HG02981 (cell line): ENCODE measurements around the gene ATG4B.

Source experiments
- ATAC-seq: cut with Tn5 transposase; IDR thresholded peaks from one replicate; pipeline ENCODE4 v1.9.1; 2021; ENCODE audit warnings: mild to moderate bottlenecking, moderate library complexity; ENCODE audit not compliant: unreplicated experiment

Gene ATG4B

DNA sequence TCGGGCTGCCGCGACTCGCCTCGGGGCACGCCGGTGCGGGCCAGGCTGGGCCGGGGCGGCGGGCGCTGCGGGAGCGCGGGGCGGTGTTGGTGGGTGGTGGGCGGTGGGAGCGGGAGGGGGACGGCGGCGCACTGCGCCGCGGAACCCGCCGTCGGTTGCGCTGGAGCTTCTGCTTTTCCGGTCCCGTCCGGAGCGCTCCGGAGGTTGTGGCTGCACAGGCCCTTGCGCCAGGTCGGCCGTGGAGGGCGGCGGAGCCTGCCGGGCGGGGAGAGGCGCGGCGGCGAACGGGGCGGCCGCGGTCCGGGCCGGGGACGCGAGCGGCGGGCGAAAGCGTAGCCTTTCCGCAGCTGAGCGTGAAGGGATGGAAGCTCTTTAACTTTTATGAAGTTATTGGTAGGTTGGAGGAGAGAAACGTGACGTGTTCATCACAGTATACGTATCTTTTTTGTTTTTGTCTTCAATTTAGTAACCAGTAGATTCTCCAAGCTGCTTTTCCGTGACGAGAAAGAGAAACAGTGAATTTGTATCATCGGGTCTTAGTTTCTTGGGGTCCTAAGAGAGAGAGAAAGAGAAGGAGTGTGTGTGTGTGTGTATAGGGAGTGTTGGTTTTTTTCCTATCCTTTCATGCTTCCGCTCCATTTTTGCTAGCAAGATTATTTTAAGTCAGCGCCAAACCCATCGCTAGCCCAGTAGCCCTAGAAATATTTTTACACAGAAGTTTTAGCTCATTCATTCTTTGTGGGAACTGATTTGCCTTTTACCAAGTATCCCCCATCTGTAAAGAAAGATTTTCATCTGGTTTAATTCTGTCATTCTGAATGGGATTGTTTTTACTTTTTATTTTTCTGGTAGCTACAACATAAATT, 535 bp downstream of the ATG4B start:
- ATAC-seq = peak; percentile 9

DNA sequence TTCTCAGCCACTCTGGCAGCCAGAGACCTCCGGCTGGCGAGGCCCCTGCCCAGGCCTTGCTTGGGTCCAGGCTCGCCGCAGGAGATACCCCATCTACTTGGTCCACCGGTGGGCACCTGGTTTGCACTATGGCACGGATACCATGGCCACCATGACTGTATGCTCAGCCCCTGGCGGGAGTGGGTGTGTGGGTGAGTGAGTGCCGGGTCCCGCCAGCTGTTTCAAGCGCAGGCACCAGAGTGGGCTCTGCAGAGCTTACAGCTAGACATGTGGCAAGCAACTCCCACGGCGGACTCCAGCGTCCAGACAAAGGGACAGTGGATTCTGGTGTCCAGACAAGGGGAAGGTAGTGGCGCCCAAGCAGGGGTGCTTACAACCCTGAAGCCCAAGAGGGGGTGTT, 1.4 kb downstream of the ATG4B start:
- no peak for ATAC-seq

DNA sequence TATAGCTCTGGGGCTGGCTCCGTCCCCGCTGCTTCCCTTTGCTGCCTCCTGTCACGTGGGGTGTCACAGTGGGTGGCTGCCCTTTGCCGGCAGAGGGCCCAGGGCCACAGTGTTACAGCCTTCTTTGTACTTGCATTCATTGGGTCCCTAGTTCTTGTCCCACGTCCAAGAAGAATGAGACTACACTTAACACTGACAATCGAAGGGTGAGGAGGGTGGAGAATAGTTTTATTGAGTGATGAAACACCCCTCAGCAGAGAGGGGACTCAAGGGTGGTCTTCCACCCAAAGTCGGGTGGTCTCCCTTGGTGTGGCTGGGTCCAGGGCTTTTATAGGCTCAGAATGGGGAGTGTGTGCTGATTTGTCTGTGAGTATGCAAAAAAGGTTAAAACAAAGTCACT, 1.9 kb downstream of the ATG4B start:
- no peak for ATAC-seq

DNA sequence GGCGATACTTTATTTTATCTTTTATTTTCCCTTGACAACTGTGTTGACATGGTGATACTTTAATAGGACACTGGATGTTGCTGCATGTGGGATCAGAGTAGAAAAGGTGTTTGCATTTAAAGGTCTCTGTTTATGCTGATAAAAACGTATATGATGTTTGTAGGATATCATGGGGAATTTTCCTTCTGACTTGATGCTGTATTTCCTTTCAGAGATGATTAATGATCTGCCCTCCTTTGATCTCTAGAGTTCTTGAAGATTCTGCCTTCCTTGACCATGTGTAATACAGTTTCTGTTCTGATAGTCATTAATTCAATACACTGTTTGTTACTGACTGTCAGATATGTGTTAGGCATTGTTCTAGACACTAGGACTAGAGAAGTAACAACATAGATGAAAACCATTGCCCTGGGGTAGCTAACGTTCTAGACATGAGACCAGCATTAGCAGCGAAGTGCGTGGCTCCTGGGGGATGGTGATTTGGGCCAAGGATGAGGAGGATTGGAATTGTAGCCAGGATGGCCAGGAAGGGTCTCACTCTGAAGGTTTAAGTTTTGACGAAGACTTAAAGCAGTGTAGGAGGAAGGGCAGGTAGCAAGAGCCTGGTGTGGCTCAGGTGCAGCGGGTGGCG, 2.8 kb downstream of the ATG4B start:
- ATAC-seq = no peak

DNA sequence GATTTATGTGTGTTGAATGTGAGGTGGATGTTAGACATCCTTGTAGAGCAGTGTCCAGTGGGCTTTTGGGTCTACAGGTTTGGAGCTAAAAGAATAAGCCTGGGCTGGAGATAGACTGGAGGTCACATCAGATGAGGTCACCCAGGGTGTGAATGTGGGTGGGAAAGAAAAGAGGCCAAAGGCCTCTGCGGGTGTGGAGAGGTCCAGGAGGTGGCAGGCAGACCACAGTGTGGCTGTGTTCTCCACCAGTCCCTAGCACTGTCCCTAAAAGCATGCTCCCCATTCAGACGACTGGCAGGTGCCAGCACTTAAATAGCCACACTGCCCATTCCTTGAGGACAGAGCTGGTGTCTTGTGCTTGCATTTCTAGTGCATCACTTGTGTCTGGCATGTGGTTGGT, 4.1 kb downstream of the ATG4B start:
- ATAC-seq = no peak

DNA sequence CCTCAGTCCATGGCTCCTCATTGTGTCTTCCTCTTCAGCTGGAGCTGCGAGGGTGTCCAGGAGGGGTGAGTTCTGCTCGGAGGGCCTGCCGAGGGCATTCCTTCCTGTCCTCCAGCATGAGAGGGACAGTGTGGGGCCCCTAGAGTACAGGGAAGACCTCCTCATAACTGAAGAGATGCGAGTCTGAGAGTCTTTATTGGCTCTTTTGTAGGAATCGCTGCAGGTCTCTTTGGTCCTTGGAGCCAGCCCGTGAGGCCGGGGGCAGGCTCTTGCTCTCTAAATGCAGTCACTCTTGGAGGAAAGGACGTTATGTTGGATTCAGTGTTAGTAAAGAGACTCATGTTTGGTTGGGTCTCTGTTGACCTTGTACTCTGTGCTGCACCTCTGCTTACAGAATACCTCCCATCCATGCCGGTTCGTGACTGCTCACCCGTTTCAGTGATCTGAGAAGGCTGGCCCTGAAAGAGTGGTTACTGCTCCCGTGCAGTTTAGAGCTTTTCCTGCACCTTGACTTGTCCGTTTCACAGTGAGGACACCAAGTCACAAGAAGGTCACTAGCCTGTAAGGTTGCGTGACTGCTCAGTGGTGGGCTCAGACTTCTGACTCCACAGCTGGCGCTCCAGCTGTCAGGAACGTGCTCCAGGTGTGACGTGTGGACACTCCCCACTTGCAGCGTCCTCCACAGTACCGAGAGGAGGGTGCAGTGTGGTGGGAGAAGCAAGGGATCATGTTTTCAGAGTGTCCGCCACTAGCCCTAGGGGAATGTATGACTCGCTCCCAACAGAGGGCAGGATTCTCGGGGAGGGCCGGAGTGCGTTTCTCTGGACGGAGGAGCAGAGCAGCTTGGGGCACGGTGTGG, 7.8 kb downstream of the ATG4B start:
- ATAC-seq = no peak

DNA sequence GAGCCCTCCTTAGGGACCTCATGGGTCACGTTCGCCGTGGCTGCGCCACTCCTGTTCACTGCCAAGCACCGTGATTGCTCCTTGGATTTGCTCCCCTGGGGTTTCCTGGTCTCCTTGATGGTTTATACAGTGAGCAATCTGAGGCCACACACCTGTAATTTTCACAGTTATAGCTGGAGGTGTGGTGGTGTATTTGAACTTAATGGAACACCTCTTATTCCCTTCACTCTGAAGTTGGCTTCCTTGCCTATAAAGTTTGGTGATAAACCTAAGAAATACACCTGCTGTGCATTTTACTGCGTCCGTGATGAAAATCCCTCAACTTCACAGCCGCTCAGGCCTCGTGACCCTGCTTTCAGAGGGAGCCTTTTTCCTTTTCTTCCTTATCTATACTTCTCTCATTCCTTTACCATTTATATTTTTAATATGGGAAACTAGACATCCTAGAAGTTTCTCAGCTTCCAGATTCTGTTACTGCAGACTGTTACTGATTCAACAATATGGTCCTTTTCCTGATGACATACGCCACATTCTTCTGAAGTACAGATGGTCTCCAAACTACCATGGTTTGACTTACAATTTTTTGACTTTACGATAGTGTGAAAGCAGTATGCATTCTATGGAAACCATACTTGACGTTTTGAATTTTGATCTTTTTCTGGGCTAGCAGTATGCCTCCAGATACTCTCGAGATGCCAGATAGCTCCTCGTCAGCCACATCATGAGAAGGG, 8.6 kb downstream of the ATG4B start:
- no peak for ATAC-seq

DNA sequence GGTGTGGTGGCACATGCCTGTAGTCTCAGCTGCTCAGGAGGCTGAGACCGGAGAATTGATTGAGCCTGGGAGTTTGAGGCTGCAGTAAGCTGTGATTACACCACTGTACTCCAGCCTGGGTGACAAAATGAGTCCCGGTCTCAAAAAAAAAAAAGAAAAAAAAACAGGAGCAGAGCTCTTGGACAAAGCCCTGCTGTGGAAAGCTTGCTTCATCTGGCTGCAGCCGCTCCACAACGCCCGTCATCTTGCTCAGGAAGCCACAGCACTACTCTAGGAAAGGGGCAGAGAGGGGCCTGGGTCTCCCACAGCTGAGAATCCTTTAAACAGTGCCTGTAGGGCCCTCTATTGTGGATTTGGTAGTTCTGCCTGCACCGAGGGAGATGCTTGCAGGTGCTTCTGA, 11.0 kb downstream of the ATG4B start:
- no peak for ATAC-seq

DNA sequence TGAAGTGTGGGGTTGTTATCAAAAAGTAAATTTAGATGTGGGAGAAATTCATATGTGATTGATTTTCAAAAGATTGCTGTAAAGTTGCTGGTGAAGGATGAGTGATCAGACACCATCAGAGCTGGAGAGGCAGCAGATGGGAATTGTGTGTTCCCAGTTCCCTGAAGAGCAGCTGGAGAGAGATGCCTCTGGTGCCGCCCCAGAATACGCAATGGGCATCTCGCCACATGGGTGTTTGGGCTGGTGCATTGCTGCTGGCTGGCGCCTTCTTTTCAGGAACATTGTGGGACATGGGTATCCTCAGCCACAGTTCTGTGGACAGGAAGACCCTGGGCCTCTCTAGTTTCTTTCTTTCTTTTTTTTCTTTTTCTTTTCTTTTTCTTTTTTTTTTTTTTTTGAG, 11.9 kb downstream of the ATG4B start:
- no peak for ATAC-seq

DNA sequence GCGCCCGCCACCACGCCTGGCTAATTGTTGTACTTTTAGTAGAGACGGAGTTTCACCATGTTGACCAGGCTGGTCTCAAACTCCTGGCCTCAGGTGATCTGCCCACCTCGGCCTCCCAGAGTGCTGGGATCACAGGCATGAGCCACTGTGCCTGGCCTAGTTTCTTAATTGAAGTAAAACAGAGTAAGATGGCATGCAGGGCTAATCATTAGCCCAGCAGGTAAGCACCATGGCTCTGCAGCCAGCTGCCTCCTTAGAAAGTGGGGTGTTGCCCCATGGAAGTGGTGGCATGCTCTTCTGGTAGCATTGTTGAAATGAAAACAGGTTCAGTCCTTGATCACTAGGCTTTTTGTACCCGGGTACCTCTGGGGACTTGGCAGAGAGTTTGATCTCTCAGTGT, 12.4 kb downstream of the ATG4B start:
- ATAC-seq = no peak

DNA sequence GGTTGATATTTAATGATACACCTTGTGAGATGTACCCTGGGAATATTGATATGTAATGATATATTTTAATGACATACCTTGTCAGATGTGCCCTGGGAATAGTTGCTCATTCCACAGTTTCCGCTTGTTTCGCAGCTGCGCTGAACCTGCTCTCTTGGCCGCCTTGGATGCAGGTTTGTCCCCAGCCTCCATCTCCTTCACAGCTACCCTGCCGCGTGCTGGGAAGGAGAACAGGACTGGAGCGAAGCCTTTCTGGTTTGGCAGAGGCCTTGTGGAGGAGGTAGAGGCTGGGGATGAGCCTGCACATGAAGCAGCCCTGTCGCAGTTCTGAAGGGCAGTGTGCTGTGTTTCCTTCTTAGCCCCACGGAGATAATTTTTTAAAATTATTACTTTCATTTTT, 14.6 kb downstream of the ATG4B start:
- ATAC-seq = no peak

DNA sequence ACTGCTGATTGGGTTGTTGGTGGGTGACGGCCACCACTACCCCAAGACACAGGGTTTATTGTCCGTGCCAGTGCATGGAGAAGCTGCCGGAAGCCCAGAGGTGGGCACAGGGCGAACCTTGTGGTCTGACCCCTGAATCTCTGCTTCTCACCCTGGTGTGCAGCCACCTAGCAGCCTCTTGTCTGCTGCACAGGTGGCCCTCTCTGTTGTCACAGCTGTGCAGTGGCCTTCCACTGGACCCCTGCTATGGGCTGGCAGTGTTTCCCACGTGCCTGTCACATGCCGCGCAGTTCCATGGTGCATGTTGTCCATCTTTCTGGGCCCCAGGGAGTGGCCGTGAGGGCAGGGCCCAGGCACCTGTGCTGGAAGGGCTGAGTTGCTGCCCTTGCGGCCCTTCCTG, 15.2 kb downstream of the ATG4B start:
- no peak for ATAC-seq

DNA sequence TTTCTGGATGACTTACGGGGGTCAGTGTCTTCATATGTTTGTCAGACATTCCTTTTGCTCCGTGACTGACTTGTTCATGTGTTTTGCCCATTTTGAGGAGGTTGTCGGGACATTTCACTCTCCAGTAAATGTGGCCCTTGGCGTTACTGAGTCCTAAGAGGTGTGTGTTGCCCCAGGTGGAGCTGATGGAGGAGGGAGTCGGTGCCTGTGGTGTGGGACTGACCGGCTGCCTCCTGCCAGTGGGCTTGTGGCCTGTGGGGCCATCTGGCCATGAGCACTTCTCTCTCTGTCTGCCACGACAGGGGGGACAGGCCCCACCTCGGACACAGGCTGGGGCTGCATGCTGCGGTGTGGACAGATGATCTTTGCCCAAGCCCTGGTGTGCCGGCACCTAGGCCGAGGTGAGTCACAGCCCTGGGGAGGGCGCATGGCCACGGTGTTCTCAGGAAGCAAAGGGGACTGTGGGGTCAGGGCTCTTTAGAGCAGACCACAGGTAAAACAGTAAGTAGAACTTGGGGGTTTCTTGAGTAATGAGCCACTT, 15.8 kb downstream of the ATG4B start:
- no peak for ATAC-seq

DNA sequence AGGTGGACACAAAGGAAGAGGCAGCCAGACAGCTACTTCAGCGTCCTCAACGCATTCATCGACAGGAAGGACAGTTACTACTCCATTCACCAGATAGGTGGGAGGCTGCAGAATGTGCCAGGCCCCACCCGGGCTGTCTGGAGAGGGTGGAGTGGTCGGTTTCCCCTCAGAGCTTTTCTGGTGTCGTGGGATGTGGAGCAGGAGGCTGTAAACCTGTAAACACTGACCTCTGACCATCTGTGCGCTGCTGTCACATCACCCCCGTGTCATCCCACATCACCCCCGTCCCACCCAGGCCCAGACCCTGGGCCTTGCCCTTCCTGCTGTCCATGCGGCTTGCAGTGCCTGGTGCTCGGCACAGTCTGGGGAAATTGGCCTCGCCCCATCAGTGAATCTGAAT, 17.1 kb downstream of the ATG4B start:
- ATAC-seq = no peak

DNA sequence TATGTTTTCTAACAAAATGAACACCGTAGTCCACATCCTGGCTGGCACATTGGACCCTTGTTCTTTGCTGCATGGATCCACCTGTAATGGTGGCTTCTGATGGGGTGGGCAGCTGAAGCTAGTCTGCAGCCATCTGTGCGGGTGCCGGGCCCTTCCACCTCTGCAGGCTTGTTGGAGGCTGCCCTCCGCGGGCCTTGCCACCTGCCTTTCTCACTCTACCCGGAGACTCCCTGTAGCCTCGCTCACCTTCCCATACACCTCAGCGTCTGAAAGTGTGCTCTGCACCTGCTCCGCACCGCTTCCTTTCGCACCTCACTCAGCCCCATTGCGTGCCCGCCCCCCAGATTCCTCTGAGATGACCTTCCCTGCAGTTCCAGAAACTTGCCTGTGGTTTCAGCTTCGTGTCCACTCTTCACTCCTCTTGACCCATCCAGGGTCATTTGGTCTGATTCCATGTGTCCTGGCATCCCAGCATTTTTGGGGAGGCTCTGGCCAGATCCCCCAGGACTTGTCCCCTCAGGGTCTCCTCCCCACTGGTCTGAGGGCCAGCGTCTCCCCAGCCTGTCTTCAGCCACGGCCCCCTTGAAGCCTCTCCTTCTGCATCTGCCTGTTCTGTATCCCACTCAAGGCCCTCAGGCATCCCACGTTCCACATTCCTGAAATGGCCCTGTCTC, 18.2 kb downstream of the ATG4B start:
- no peak for ATAC-seq

DNA sequence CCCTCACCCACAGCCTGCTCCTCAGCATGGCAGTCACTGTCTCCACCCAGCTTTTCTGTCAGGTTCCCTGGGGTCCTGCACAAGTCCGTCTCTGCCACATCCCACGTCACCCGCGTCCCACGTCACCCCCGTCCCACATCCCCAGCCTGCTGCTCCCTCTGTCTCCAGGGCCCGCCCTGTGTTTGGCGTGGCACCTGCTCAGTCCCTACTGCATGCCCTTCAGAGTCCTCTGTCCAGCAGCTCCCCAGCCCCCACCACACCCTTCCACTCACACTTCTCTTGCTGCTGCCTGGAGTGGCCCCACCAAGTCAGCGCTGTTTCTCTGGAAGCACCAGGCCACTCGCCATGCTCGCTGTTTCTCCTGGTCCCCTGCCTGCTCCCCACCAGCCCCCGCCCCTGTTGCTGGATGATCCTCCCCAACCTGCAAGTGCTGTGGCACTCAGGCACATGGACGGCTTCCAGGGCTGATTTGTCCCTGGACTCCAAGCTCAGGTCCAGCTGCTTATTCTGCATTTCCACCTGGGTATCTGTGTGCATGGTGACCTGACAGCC, 18.8 kb downstream of the ATG4B start:
- no peak for ATAC-seq

DNA sequence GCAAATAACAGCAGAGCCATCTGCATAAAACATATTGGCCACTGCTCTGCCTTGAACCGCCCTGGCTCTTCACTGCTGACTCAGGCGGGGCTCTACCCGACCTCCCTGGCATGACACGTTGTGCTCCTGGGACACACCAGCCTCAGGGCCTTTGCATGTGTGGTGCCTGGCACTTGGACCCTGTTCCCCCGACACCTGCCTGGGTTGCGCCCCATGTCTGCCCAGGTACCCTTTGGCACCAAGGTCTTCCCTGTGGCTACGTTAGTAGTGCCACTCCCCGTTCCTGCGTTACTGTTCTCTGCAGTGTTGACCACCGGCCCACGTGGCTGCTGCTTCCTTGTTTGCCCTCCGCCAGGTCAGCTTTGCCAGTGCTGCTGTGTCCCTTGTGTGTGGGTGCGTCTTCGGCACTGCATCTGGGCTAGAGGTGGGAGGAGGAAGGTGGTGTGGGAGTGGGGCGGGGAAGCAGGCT, 20.3 kb downstream of the ATG4B start:
- no peak for ATAC-seq

DNA sequence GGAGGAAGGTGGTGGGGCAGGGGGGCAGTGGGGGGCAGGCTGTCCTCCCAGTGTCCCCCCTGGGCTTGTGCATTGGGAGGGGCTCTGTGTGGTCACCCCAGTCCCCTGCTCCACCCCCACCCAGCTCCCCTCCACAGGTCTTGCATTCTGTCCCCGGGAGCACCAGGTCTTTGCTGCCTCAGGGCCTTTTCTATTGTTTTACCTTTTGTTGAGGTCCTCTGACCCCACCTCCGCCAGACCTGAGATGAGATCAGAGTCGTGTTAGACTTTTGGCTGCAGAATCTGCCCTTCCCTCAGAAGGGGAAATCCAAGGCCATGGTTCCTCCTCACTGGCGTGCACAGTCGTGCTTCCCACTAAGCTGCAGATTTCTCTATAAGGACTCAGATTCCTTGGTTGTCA, 20.8 kb downstream of the ATG4B start:
- ATAC-seq = no peak

DNA sequence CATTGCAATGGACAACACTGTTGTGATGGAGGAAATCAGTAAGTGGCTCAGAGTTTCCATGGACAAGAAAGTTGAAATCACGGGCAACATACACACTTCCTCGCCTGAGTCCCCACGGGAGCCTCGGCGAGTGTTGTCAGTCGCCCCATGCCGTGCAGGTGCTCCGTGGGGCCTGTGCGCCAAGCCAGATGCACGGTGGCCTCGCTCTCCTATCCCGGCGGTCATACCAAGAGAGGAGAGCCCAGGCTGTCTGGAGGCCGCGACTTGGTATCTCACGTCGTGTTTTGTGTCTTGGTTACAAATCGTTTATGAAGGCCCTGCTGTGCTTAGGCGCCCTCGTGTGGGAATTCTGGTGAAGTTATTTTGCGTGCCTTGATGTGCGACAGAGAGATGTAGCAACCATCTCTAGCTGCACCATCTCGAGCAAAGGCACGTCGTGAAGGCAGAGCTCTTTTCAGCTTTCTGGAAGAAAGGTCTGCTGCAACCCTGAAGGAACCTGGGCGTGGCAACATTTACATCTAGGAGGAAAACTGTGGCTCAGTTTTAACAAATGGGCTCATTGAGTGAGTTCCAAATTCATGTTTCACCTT, 21.8 kb downstream of the ATG4B start:
- no peak for ATAC-seq
